Peyer's patch (tissue), 4 donors: ENCODE data around the gene STS. TPM values are rescaled to one million over a fixed set of nuclear protein-coding genes. Genes with fewer than 3 reads are reported as not detected.
A peak's percentile ranks its signal among the peaks of the same experiment; 100 is the strongest.

Source experiments
- DNase-seq, 3 donors: peaks; one replicate each; pipeline ENCODE4 v3.0.0-alpha.2; 2017 to 2019
- H3K27ac ChIP-seq, 4 donors: fragments of 200-600 bp; sonication (generic); one replicate each; pipeline ENCODE4 v1.5.1; 2016 to 2019
- H3K27me3 ChIP-seq, 2 donors: fragments of 200-600 bp; sonication (generic); one replicate each; pipeline ENCODE4 v1.5.1; 2019
- H3K36me3 ChIP-seq, 3 donors: fragments of 200-600 bp; sonication (generic); one replicate each; pipeline ENCODE4 v1.5.1; 2016 to 2019
- H3K4me1 ChIP-seq, 4 donors: fragments of 200-600 bp; sonication (generic); one replicate each; pipeline ENCODE4 v1.5.1; 2016 to 2019
- H3K4me3 ChIP-seq, 4 donors: fragments of 200-600 bp; sonication (generic); 1 replicate in 3 of 4; 2 replicates in 1 of 4; pipeline ENCODE4 v1.5.1; 2016 to 2019; ENCODE audit warnings: mild to moderate bottlenecking in 1 of 4
- H3K9me3 ChIP-seq, 4 donors: fragments of 200-600 bp; sonication (generic); one replicate each; pipeline ENCODE4 v1.5.1; 2016 to 2019; ENCODE audit warnings: mild to moderate bottlenecking in 1 of 4
- POLR2A ChIP-seq, 2 donors: fragments of 450-650 bp; IDR thresholded peaks; one replicate each; pipeline ENCODE4 v1.5.1; 2017; ENCODE audit warnings: antibody characterized with exemption in 2 of 2, mild to moderate bottlenecking in 2 of 2, moderate library complexity in 2 of 2
- total RNA-seq, 4 donors: library from RNA; depleted of rRNA; stranded (reverse); fragments of >200 nt; gene quantifications; one replicate each; pipeline ENCODE4 v1.1.0, GENCODE V29; 2016
- TF ChIP-seq, protein P1 (sequence below), 6 experiments: fragments of 450-650 bp in 4 of 6; fragments of 200-600 bp in 2 of 6; sonication (generic) in 1 of 6; IDR thresholded peaks; one replicate each; pipeline ENCODE4 v1.5.1; 2017 to 2019; ENCODE audit warnings: antibody characterized with exemption in 6 of 6, mild to moderate bottlenecking in 3 of 6, moderate library complexity in 1 of 6

Gene STS
- total RNA-seq, 4 donors from 2014 or later: 3.3 to 5.6 (median 4.3) TPM

DNA sequence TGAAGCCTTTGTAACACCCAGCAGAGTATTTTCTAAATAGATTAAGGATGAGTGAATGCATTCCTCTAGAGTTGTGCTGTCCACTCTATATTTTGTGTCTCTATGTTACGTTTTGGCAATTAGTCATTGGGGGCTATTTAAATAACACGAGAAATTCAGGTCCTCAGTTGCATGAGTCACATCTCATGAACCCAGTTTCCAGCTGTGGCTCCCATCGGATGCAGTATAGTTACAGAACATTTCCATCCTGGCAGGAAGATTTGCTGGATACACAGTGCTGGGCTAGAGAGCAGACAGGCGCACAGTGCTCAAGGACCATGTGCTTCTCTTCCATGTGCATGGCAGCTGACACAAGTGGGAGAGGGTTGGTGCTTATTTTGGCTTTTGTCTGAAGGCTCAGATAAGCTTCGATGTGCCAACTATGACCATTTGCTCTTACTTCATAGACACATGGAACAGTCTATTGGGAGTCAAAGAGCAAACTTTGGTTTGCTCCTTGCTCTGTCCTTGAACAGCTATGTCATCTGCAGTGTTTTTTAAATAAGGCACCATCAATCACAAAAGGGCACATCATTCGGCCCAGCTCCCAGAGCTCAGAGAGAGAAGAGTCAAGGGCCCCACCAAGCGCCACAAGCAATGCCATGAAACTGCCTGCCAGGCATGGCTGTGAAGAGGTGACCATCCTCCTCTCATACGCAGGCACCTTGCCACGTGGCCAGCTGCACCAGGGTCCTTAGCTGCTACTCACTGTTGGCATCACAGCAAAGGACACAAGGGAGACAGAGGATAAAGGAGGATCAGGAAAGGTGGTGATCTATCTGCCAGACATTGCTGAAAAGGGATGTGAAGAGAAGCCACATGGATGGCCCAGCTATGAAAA, 8.1 kb upstream of the STS start:
- Histone ChIP-seq H3K36me3 (no peaks in the 10 kb centered on the region), H3K27me3 (no peaks in the 10 kb centered on the region), H3K4me1 (no peaks in the 10 kb centered on the region), H3K27ac (no peak overlapping the region), H3K4me3 (no peak overlapping the region), H3K9me3 (no peaks in the 10 kb centered on the region)
- no peak for TF ChIP-seq POLR2A (IDR thresholded peaks at IDR 0.05)
- TF ChIP-seq, protein P1, sequence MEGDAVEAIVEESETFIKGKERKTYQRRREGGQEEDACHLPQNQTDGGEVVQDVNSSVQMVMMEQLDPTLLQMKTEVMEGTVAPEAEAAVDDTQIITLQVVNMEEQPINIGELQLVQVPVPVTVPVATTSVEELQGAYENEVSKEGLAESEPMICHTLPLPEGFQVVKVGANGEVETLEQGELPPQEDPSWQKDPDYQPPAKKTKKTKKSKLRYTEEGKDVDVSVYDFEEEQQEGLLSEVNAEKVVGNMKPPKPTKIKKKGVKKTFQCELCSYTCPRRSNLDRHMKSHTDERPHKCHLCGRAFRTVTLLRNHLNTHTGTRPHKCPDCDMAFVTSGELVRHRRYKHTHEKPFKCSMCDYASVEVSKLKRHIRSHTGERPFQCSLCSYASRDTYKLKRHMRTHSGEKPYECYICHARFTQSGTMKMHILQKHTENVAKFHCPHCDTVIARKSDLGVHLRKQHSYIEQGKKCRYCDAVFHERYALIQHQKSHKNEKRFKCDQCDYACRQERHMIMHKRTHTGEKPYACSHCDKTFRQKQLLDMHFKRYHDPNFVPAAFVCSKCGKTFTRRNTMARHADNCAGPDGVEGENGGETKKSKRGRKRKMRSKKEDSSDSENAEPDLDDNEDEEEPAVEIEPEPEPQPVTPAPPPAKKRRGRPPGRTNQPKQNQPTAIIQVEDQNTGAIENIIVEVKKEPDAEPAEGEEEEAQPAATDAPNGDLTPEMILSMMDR (IDR thresholded peaks at IDR 0.05): no peak
- no peak for DNase-seq

GRCh38 chrX:7143076-7143475, 4.4 kb upstream of the STS start:
- DNase-seq: no peak
- Histone ChIP-seq H3K4me1 (no peaks in the 10 kb centered on the region), H3K36me3 (no peaks in the 10 kb centered on the region), H3K27ac (no peak overlapping the region), H3K9me3 (no peaks in the 10 kb centered on the region), H3K4me3 (no peak overlapping the region), H3K27me3 (no peaks in the 10 kb centered on the region)
- no peak for TF ChIP-seq POLR2A (IDR thresholded peaks at IDR 0.05)
- TF ChIP-seq, protein P1 (IDR thresholded peaks at IDR 0.05): no peak

DNA sequence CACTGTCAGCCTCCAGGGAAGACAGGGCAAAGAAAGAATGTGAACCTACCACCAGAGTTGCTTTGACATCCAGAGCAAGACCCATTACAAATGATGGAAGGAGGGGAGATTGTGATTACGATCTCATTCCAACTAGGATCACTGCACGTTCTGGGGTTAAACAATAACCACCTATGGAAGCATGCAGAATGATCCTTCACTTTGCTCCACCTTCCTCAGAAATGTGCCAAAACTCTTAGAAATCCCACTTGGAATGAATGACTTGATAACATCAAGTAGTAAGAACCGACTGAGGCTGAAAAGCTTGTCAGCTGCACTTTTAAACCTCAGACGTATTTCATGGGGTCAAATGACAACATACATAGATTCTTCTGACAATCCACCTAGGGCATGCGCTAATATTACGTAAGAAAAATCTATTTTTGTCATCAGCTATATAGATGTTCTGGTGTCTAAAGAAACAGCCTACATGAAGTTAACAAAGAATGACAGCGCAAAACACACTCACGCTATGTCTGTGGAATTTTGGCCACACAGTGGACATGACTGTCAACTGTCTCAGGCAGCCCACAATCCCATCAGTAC, 3.5 kb upstream of the STS start:
- Histone ChIP-seq H3K27me3 (no peaks in the 10 kb centered on the region), H3K27ac (no peak overlapping the region), H3K4me3 (no peak overlapping the region), H3K4me1 (no peaks in the 10 kb centered on the region), H3K9me3 (no peaks in the 10 kb centered on the region), H3K36me3 (no peaks in the 10 kb centered on the region)
- TF ChIP-seq POLR2A (IDR thresholded peaks at IDR 0.05): no peak
- TF ChIP-seq, protein P1 (IDR thresholded peaks at IDR 0.05): no peak
- no peak for DNase-seq

DNA sequence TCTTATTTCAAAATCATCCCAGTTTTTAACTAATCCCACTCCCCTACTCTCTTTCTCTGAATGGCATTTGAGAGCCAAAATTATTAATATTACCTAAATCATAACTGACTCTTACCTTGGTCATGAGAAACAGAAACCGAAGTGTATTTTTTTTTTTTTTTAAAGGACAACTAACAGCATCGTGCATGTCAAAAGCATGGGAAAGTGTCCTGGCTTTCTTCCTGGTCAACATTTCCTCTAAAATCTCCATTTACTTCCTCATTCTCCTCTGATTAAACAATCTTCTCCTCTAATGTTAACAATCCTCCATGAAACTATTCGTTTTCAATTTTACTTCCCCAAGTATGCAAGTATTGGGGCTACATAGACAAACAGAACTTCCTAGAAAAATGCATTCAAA, 2.1 kb upstream of the STS start:
- no peaks in the 10 kb centered on the region for H3K9me3 ChIP-seq
- TF ChIP-seq, protein P1 (IDR thresholded peaks at IDR 0.05): no peak
- no peak for TF ChIP-seq POLR2A (IDR thresholded peaks at IDR 0.05)
- DNase-seq: no peak
- H3K27me3 ChIP-seq: no peaks in the 10 kb centered on the region
- H3K4me3 ChIP-seq: no peak overlapping the region
- H3K27ac ChIP-seq: peak overlapping the region in 2 of 4 donors; percentile 17 to 26
- no peaks in the 10 kb centered on the region for H3K36me3 ChIP-seq
- H3K4me1 ChIP-seq: no peaks in the 10 kb centered on the region

DNA sequence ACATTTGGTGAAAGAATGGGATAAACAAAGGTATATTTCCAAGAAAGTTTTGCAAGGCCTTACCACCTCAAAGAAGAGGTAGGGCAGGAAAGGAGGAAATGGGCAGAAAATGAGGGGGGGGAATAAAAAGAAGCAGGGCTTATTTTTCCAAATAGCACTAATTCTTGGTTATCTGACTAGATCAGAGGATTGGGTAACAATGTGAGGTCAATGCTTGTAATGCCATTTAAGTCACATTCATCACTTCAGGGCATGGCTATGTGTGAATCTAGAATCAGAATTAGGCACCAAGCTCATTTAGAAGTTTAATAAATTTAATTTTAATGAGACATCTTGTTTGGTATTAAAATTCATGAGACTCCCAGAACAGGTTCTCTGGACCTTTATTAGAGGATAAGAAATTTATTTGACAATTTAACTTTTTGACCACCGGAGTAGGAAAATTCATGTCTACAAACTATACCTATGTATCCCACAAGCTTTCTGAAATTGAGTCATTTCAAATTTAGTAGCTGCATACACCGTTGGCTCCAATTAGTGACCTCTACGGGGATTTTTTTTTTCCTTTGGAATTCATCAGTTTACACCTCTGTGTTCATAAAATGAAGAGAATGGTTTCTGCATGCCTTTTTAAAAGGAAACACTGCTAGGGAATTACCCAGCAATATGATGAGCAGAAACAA, 1.4 kb upstream of the STS start:
- H3K4me3 ChIP-seq: no peak overlapping the region
- H3K9me3 ChIP-seq: no peaks in the 10 kb centered on the region
- no peaks in the 10 kb centered on the region for H3K4me1 ChIP-seq
- no peaks in the 10 kb centered on the region for H3K27me3 ChIP-seq
- H3K36me3 ChIP-seq: no peaks in the 10 kb centered on the region
- peak overlapping the region in 1 of 4 donors; percentile 26 for H3K27ac ChIP-seq
- DNase-seq: no peak
- no peak for TF ChIP-seq POLR2A (IDR thresholded peaks at IDR 0.05)
- TF ChIP-seq, protein P1 (IDR thresholded peaks at IDR 0.05): no peak
